ENCODE measurements around the gene ANKRD39. TPM values are rescaled to one million over a fixed set of nuclear protein-coding genes. Genes with fewer than 3 reads are reported as not detected.

The ANKRD39 gene
- total RNA-seq, 1 donor from 2014 or later: 23.4 TPM

DNA sequence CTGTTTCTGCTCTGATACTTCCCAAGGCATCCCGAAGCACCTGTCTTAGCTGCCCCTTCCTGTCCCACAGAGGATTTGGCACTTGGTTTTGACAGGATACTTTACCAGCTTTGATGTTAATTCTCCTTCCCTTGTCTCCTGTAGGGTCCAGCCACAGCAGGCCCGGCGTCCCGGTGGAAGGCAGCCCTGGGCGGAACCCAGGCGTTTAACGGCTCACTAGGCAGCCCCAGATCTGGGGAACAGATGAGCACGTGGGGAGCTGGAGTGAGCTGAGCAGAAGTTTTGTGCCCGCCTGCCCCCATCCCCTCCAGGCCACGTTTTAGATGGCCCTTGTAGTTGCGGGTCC lies 25.4 kb downstream of the ANKRD39 start:
- peaks cover 16% of the 10 kb centered on the region for H3K4me1 Mint-ChIP-seq
- TF ChIP-seq, protein P1, sequence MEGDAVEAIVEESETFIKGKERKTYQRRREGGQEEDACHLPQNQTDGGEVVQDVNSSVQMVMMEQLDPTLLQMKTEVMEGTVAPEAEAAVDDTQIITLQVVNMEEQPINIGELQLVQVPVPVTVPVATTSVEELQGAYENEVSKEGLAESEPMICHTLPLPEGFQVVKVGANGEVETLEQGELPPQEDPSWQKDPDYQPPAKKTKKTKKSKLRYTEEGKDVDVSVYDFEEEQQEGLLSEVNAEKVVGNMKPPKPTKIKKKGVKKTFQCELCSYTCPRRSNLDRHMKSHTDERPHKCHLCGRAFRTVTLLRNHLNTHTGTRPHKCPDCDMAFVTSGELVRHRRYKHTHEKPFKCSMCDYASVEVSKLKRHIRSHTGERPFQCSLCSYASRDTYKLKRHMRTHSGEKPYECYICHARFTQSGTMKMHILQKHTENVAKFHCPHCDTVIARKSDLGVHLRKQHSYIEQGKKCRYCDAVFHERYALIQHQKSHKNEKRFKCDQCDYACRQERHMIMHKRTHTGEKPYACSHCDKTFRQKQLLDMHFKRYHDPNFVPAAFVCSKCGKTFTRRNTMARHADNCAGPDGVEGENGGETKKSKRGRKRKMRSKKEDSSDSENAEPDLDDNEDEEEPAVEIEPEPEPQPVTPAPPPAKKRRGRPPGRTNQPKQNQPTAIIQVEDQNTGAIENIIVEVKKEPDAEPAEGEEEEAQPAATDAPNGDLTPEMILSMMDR (conservative IDR thresholded peaks at IDR 0.05): no peak
- H3K27me3 Mint-ChIP-seq (ENCODE audit: low read depth): no peaks in the 10 kb centered on the region
- peak overlapping the region; percentile 97 for H3K27ac Mint-ChIP-seq (ENCODE audit: unreplicated experiment)
- H3K36me3 Mint-ChIP-seq (ENCODE audit: low read depth): peaks cover 6% of the 10 kb centered on the region
- no peak overlapping the region for H3K4me3 Mint-ChIP-seq
- no peak for DNase-seq (ENCODE audit: low read depth, low spot score)
- no peaks in the 10 kb centered on the region for H3K9me3 Mint-ChIP-seq

DNA sequence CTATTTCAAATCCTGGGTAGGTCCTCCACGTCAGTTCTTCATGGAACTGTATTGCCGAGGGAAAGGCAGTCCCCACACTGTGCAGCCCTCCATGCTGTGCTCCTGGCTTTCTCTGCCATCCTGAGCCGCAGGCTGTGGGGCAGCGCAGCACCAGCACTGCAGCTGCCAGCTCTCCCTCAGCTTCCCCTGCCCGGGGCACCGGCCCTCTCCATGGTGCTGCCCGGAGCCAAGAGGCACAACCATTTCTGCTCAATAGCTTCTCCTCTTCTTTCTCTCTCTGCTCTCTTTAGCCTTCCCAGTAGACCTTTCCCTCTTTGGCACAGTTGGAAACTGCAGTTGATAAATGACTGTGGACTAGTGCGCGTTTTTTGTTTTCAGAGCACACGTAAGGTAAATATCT lies 26.1 kb downstream of the ANKRD39 start:
- H3K9me3 Mint-ChIP-seq: no peaks in the 10 kb centered on the region
- H3K27ac Mint-ChIP-seq (ENCODE audit: unreplicated experiment): no peak overlapping the region
- no peak for DNase-seq (ENCODE audit: low read depth, low spot score)
- H3K4me3 Mint-ChIP-seq: no peak overlapping the region
- H3K36me3 Mint-ChIP-seq (ENCODE audit: low read depth): peaks cover 6% of the 10 kb centered on the region
- H3K27me3 Mint-ChIP-seq (ENCODE audit: low read depth): no peaks in the 10 kb centered on the region
- peaks cover 16% of the 10 kb centered on the region for H3K4me1 Mint-ChIP-seq
- TF ChIP-seq, protein P1 (conservative IDR thresholded peaks at IDR 0.05): no peak

DNA sequence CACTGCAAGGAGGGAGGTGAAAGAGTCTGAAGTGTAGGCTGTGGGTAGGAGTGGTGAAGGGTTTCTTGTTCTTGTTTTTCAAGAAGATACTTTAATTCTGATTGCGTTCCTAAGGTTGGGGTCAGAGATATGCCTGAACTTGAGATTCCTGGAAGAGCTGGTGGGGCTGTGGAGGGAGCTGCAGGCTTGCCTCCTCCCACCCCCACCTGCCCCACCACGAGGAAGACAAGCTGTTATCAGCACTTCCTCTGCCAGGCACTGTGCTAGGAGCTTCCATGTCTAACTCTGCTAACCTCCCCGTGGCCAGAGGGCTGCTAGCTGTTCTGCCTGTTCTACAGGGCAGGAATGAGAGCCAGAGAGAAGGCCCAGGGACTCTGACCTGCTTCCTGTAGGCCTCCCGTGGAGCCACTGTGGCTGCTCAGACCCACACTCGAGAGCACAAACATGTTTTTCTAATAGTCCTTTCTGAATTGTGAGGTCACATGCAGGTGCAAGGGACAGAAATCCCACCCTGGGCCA lies 27.7 kb downstream of the ANKRD39 start:
- Mint-ChIP-seq H3K36me3 (ENCODE audit: low read depth) (peaks cover 6% of the 10 kb centered on the region), H3K4me3 (no peak overlapping the region), H3K9me3 (no peaks in the 10 kb centered on the region)

DNA sequence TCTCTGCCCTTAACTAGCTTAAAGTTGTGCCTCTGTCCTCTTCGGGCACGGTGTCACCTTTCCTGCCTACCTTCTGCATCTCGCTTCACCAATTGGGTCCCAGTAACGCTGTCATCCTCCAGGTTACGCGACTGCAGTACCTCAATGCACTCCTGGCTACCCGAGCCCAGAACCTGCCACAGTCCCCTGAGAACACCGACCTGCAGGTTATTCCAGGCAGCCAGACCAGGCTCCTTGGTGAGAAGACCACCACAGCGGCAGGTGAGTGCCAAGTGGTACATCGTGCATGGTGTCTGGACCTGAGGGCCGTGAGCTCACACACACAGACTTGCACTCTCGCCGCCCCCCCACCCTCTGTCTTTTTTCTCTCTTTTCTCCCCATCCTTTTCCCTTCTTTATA lies 28.9 kb downstream of the ANKRD39 start:
- peaks cover 6% of the 10 kb centered on the region for H3K36me3 Mint-ChIP-seq (ENCODE audit: low read depth)
- H3K4me1 Mint-ChIP-seq: peaks cover 16% of the 10 kb centered on the region
- H3K27me3 Mint-ChIP-seq (ENCODE audit: low read depth): no peaks in the 10 kb centered on the region
- H3K4me3 Mint-ChIP-seq: no peak overlapping the region
- H3K9me3 Mint-ChIP-seq: no peaks in the 10 kb centered on the region
- no peak overlapping the region for H3K27ac Mint-ChIP-seq (ENCODE audit: unreplicated experiment)
- TF ChIP-seq, protein P1 (conservative IDR thresholded peaks at IDR 0.05): no peak
- no peak for DNase-seq (ENCODE audit: low read depth, low spot score)

More for the DNA sequence above, 27.7 kb downstream of the ANKRD39 start:
- Mint-ChIP-seq H3K27me3 (ENCODE audit: low read depth) (no peaks in the 10 kb centered on the region), H3K4me1 (peaks cover 16% of the 10 kb centered on the region), H3K27ac (ENCODE audit: unreplicated experiment) (no peak overlapping the region)
- TF ChIP-seq, protein P1 (conservative IDR thresholded peaks at IDR 0.05): no peak
- no peak for DNase-seq (ENCODE audit: low read depth, low spot score)

DNA sequence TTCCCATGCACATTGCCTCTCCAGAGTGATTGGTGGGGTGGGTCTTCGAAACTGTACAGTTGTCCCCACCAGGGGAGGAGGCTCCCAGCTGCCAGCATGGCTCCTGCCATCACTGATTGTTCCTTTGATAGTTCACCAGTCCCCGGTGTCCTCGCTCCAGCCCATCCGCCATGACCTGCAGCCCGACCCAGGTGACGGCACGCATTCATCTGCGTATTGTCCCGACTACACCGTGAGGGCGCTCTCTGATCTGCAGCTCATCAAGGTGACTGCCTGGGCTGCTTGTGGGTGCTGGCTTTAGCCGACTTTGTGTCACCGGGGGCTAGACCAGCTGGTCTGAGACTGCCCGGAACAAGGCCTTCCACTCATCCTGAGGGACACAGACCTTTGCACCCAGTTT lies 29.4 kb downstream of the ANKRD39 start:
- no peak overlapping the region for H3K27ac Mint-ChIP-seq (ENCODE audit: unreplicated experiment)
- no peak overlapping the region for H3K4me3 Mint-ChIP-seq
- no peaks in the 10 kb centered on the region for H3K27me3 Mint-ChIP-seq (ENCODE audit: low read depth)
- peaks cover 12% of the 10 kb centered on the region for H3K4me1 Mint-ChIP-seq
- TF ChIP-seq, protein P1 (conservative IDR thresholded peaks at IDR 0.05): no peak
- no peaks in the 10 kb centered on the region for H3K9me3 Mint-ChIP-seq
- peaks cover 6% of the 10 kb centered on the region for H3K36me3 Mint-ChIP-seq (ENCODE audit: low read depth)
- DNase-seq (ENCODE audit: low read depth, low spot score): no peak
